Activated T-helper 1 cell treated with anti-CD3 and anti-CD28 coated beads, Interleukin-12 subunit alpha, Interleukin-12 subunit beta, Interleukin-2, Interleukin-4 antibody, amounts not matched to agents 30 ng/mL and 10 ng/mL and 1 ng/mL, durations not matched to agents 14 hours and 24 hours and 36 hours (primary cell): ENCODE results near the gene INO80E. TPM values are rescaled to one million over a fixed set of nuclear protein-coding genes. Genes with fewer than 3 reads are reported as not detected.
A peak's percentile ranks its signal among the peaks of the same experiment; 100 is the strongest.

Experiments
- DNase-seq: peaks from one replicate; pipeline ENCODE4 v3.0.0; 2021; ENCODE audit warnings: low spot score
- H3K27ac Mint-ChIP-seq: one replicate; pipeline ENCODE4 v1.8.0; 2021; ENCODE audit warnings: mild to moderate bottlenecking, mixed read lengths
- H3K27me3 Mint-ChIP-seq: one replicate; pipeline ENCODE4 v1.8.0; 2022; ENCODE audit warnings: mild to moderate bottlenecking, moderate library complexity, mixed read lengths; ENCODE audit not compliant: insufficient read depth
- H3K36me3 Mint-ChIP-seq: one replicate; pipeline ENCODE4 v1.8.0; 2021; ENCODE audit warnings: low read depth, mixed read lengths
- H3K4me1 Mint-ChIP-seq: one replicate; pipeline ENCODE4 v1.8.0; 2021; ENCODE audit warnings: low read depth, mixed read lengths
- H3K4me3 Mint-ChIP-seq: one replicate; pipeline ENCODE4 v1.8.0; 2021; ENCODE audit warnings: mild to moderate bottlenecking, moderate library complexity, mixed read lengths
- H3K9me3 Mint-ChIP-seq: one replicate; pipeline ENCODE4 v1.8.0; 2021; ENCODE audit warnings: mixed read lengths
- intact Hi-C: fragments of 100-400 bp; cut with micrococcal nuclease; formaldehyde crosslinking; loops from one replicate; pipeline ENCODE4 v1.15.1; 2024
- total RNA-seq: library from RNA; stranded (reverse); gene quantifications from 2 replicates; pipeline ENCODE4 v1.2.3, GENCODE V29; 2022

The INO80E gene
- total RNA-seq, 1 donor from 2014 or later = 137 TPM

- Mint-ChIP-seq H3K4me3 (no peak overlapping the region), H3K36me3 (peaks cover 27% of the 10 kb centered on the region), H3K27me3 (no peaks in the 10 kb centered on the region), H3K4me1 (peaks cover 9% of the 10 kb centered on the region), H3K9me3 (peaks cover 3% of the 10 kb centered on the region), H3K27ac (no peak overlapping the region)
- DNase-seq = no peak
- intact Hi-C loops = no loop called here
Observed at GRCh38 chr16:29968205-29968604, 27.8 kb upstream of the INO80E start.

GRCh38 chr16:29971304-29971703, 24.7 kb upstream of the INO80E start:
- peaks cover 25% of the 10 kb centered on the region for H3K4me1 Mint-ChIP-seq
- H3K27ac Mint-ChIP-seq = no peak overlapping the region
- intact Hi-C loops = loop anchor here (10.0 kb wide), 1 partner anchor 683 kb away; the partner anchor contains the start of genes FBRS and PRR14
- no peak for DNase-seq
- no peak overlapping the region for H3K4me3 Mint-ChIP-seq
- H3K27me3 Mint-ChIP-seq = no peaks in the 10 kb centered on the region
- H3K9me3 Mint-ChIP-seq = peaks cover 6% of the 10 kb centered on the region
- peaks cover 23% of the 10 kb centered on the region for H3K36me3 Mint-ChIP-seq

- H3K4me1 Mint-ChIP-seq = peaks cover 36% of the 10 kb centered on the region
- intact Hi-C loops = loop anchor here (2.0 to 10.0 kb wide), 2 partner anchors 164 to 682 kb away; partner anchors contain the start of genes FBRS and PRR14
- no peak overlapping the region for H3K4me3 Mint-ChIP-seq
- no peak for DNase-seq
- no peak overlapping the region for H3K27ac Mint-ChIP-seq
- peaks cover 6% of the 10 kb centered on the region for H3K9me3 Mint-ChIP-seq
- no peaks in the 10 kb centered on the region for H3K27me3 Mint-ChIP-seq
- peaks cover 23% of the 10 kb centered on the region for H3K36me3 Mint-ChIP-seq
Observed at GRCh38 chr16:29972500-29972899, 23.5 kb upstream of the INO80E start.

GRCh38 chr16:29972992-29973383, 23.1 kb upstream of the INO80E start:
- Mint-ChIP-seq H3K36me3 (peaks cover 23% of the 10 kb centered on the region), H3K27ac (peak overlapping the region; percentile 90), H3K4me1 (peaks cover 36% of the 10 kb centered on the region), H3K9me3 (peaks cover 6% of the 10 kb centered on the region), H3K4me3 (peak overlapping the region; percentile 92), H3K27me3 (no peaks in the 10 kb centered on the region)
- DNase-seq = no peak
- intact Hi-C loops = loop anchor here (1.0 to 10.0 kb wide), 8 partner anchors 11 to 682 kb away; partner anchors contain the start of genes ALDOA, ASPHD1, CDIPT and FBRS

- Mint-ChIP-seq H3K36me3 (peaks cover 22% of the 10 kb centered on the region), H3K4me1 (peaks cover 36% of the 10 kb centered on the region), H3K4me3 (peak within 1 kb of the TSS; percentile 92), H3K27me3 (no peaks in the 10 kb centered on the region), H3K9me3 (peaks cover 6% of the 10 kb centered on the region), H3K27ac (peak within 1 kb of the TSS; percentile 91)
- peak; percentile 97 for DNase-seq
- intact Hi-C loops = loop anchor here (1.0 to 10.0 kb wide), 8 partner anchors 11 to 681 kb away; partner anchors contain the start of genes ALDOA, ASPHD1, CDIPT and FBRS
Observed at GRCh38 chr16:29973384-29974246, 22.4 kb upstream of the INO80E start, which contains the start of gene TAOK2. Gene TAOK2 (plus strand): TSS chr16:29973868. CDS start chr16:29977773, 3,905 bp downstream.

GRCh38 chr16:29974291-29975133, 21.5 kb upstream of the INO80E start:
- Mint-ChIP-seq H3K4me3 (peak overlapping the region; percentile 92), H3K27me3 (no peaks in the 10 kb centered on the region), H3K36me3 (peaks cover 27% of the 10 kb centered on the region), H3K27ac (peak overlapping the region; percentile 72), H3K9me3 (peaks cover 6% of the 10 kb centered on the region), H3K4me1 (peaks cover 36% of the 10 kb centered on the region)
- intact Hi-C loops = loop anchor here (10.0 kb wide), 1 partner anchor 680 kb away; the partner anchor contains the start of genes FBRS and PRR14
- no peak for DNase-seq

- no peak for DNase-seq
- peaks cover 36% of the 10 kb centered on the region for H3K4me1 Mint-ChIP-seq
- H3K9me3 Mint-ChIP-seq = peaks cover 6% of the 10 kb centered on the region
- peak overlapping the region; percentile 72 for H3K27ac Mint-ChIP-seq
- intact Hi-C loops = loop anchor here (10.0 kb wide), 1 partner anchor 680 kb away; the partner anchor contains the start of genes FBRS and PRR14
- no peaks in the 10 kb centered on the region for H3K27me3 Mint-ChIP-seq
- peaks cover 27% of the 10 kb centered on the region for H3K36me3 Mint-ChIP-seq
- H3K4me3 Mint-ChIP-seq = peak overlapping the region; percentile 92
Observed at GRCh38 chr16:29975134-29975538, 20.9 kb upstream of the INO80E start.

GRCh38 chr16:29975811-29976511, 20.1 kb upstream of the INO80E start:
- Mint-ChIP-seq H3K36me3 (peaks cover 31% of the 10 kb centered on the region), H3K9me3 (peaks cover 6% of the 10 kb centered on the region), H3K4me1 (peaks cover 36% of the 10 kb centered on the region), H3K4me3 (peak overlapping the region; percentile 92), H3K27ac (peak overlapping the region; percentile 53), H3K27me3 (no peaks in the 10 kb centered on the region)
- intact Hi-C loops = loop anchor here (10.0 kb wide), 1 partner anchor 679 kb away; the partner anchor contains the start of genes FBRS and PRR14
- no peak for DNase-seq

GRCh38 chr16:29977063-29977825, 18.8 kb upstream of the INO80E start:
- H3K36me3 Mint-ChIP-seq = peaks cover 37% of the 10 kb centered on the region
- H3K27me3 Mint-ChIP-seq = no peaks in the 10 kb centered on the region
- H3K4me3 Mint-ChIP-seq = no peak overlapping the region
- peaks cover 36% of the 10 kb centered on the region for H3K4me1 Mint-ChIP-seq
- no peak for DNase-seq
- peaks cover 6% of the 10 kb centered on the region for H3K9me3 Mint-ChIP-seq
- intact Hi-C loops = loop anchor here (10.0 kb wide), 1 partner anchor 678 kb away; the partner anchor contains the start of genes FBRS and PRR14
- H3K27ac Mint-ChIP-seq = no peak overlapping the region

- intact Hi-C loops = loop anchor here (10.0 kb wide), 1 partner anchor 677 kb away; the partner anchor contains the start of genes FBRS and PRR14
- Mint-ChIP-seq H3K27ac (no peak overlapping the region), H3K9me3 (peaks cover 4% of the 10 kb centered on the region), H3K36me3 (peaks cover 41% of the 10 kb centered on the region), H3K27me3 (no peaks in the 10 kb centered on the region), H3K4me1 (peaks cover 34% of the 10 kb centered on the region), H3K4me3 (no peak overlapping the region)
- no peak for DNase-seq
Observed at GRCh38 chr16:29978081-29978480, 18.0 kb upstream of the INO80E start.

GRCh38 chr16:29978564-29979270, 17.3 kb upstream of the INO80E start:
- no peak for DNase-seq
- Mint-ChIP-seq H3K4me3 (no peak overlapping the region), H3K27me3 (no peaks in the 10 kb centered on the region), H3K36me3 (peaks cover 42% of the 10 kb centered on the region), H3K4me1 (peaks cover 29% of the 10 kb centered on the region), H3K9me3 (no peaks in the 10 kb centered on the region), H3K27ac (no peak overlapping the region)
- intact Hi-C loops = loop anchor here (10.0 kb wide), 1 partner anchor 676 kb away; the partner anchor contains the start of genes FBRS and PRR14
